Measurements from ENCODE around the gene RYR1.
"Not testable (repeated sequence)": the region's sequence is repeated elsewhere in the genome, so short reads cannot be mapped to it uniquely, and the experiment has no call there.

The RYR1 gene

GRCh38 chr19:38488096-38488495 is 54.6 kb downstream of the RYR1 start:
- no peak for TF ChIP-seq CTCF (conservative IDR thresholded peaks at IDR 0.05)
- no peak overlapping the region for H3K27ac ChIP-seq

DNA sequence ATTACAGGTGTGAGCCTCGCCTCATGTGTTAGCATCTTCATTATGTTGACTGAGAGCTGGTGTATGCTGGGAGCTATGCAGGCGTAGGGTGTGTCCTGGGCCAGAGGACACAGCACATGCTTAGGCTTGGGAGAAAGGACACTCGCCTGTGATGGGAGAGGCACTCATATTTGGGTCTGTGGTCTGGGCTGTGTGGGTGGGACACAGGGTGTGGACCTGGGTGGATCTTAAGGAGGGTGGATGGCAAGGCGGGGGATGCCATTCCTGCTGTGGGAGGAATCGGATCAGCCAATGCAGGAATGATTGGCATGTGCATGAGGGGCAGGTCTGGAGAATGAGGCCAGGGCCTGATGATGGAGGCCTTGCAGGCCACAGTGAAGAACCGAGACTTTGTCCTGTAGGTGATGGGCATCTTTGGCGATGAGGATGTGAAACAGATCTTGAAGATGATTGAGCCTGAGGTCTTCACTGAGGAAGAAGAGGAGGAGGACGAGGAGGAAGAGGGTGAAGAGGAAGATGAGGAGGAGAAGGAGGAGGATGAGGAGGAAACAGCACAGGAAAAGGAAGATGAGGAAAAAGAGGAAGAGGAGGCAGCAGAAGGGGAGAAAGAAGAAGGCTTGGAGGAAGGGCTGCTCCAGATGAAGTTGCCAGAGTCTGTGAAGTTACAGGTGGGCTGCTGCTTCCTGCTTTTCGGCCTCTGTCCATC is 55.4 kb downstream of the RYR1 start:
- H3K27ac ChIP-seq = no peak overlapping the region

GRCh38 chr19:38490861-38491260 is 57.4 kb downstream of the RYR1 start:
- TF ChIP-seq CTCF (conservative IDR thresholded peaks at IDR 0.05) = no peak
- H3K27ac ChIP-seq = no peak overlapping the region

More for the DNA sequence above, 55.4 kb downstream of the RYR1 start:
- no peak for TF ChIP-seq CTCF (conservative IDR thresholded peaks at IDR 0.05)

GRCh38 chr19:38492181-38492813 is 58.8 kb downstream of the RYR1 start:
- no peak for TF ChIP-seq CTCF (conservative IDR thresholded peaks at IDR 0.05)
- H3K27ac ChIP-seq = no peak overlapping the region

GRCh38 chr19:38494379-38494778 is 60.9 kb downstream of the RYR1 start:
- TF ChIP-seq CTCF (conservative IDR thresholded peaks at IDR 0.05) = no peak
- no peak overlapping the region for H3K27ac ChIP-seq

- H3K27ac ChIP-seq = not testable (repeated sequence)
Observed at GRCh38 chr19:38495375-38495774, 61.9 kb downstream of the RYR1 start.

GRCh38 chr19:38496116-38496515 is 62.6 kb downstream of the RYR1 start:
- no peak overlapping the region for H3K27ac ChIP-seq
- no peak for TF ChIP-seq CTCF (conservative IDR thresholded peaks at IDR 0.05)

All from VCaP (cell line).